Type B pancreatic cell (in vitro differentiated cells): Measurements from ENCODE around the gene BCL6. TPM values are rescaled to one million over a fixed set of nuclear protein-coding genes. Genes with fewer than 3 reads are reported as not detected.

Source experiments
- DNase-seq: peaks from one replicate; pipeline ENCODE4 v3.0.0; 2021; ENCODE audit warnings: mixed read lengths; ENCODE audit not compliant: unreplicated experiment; ENCODE audit errors: extremely low spot score
- H3K27ac Mint-ChIP-seq: 2 replicates; pipeline ENCODE4 v1.8.0; 2021; ENCODE audit warnings: mild to moderate bottlenecking, mixed read lengths
- H3K27me3 Mint-ChIP-seq: 2 replicates; pipeline ENCODE4 v1.8.0; 2021; ENCODE audit warnings: mixed read lengths
- H3K36me3 Mint-ChIP-seq: 2 replicates; pipeline ENCODE4 v1.8.0; 2021; ENCODE audit warnings: mixed read lengths
- H3K4me1 Mint-ChIP-seq: one replicate; pipeline ENCODE4 v1.8.0; 2021; ENCODE audit warnings: mixed read lengths; ENCODE audit not compliant: unreplicated experiment
- H3K4me3 Mint-ChIP-seq: 2 replicates; pipeline ENCODE4 v1.8.0; 2021; ENCODE audit warnings: mild to moderate bottlenecking, mixed read lengths
- H3K9me3 Mint-ChIP-seq: 2 replicates; pipeline ENCODE4 v1.8.0; 2021; ENCODE audit warnings: mixed read lengths
- total RNA-seq: library from RNA; stranded (reverse); gene quantifications from 2 replicates; pipeline ENCODE4 v1.2.1, GENCODE V29; 2021; ENCODE audit warnings: low replicate concordance
- TF ChIP-seq, protein P1 (sequence below): fragments of 200-600 bp; sonication (generic); conservative IDR thresholded peaks from 2 replicates; pipeline ENCODE4 v1.5.0; 2021; ENCODE audit warnings: antibody characterized with exemption, mild to moderate bottlenecking

The BCL6 gene
- total RNA-seq, 1 donor from 2014 or later = 27.3 TPM

DNA sequence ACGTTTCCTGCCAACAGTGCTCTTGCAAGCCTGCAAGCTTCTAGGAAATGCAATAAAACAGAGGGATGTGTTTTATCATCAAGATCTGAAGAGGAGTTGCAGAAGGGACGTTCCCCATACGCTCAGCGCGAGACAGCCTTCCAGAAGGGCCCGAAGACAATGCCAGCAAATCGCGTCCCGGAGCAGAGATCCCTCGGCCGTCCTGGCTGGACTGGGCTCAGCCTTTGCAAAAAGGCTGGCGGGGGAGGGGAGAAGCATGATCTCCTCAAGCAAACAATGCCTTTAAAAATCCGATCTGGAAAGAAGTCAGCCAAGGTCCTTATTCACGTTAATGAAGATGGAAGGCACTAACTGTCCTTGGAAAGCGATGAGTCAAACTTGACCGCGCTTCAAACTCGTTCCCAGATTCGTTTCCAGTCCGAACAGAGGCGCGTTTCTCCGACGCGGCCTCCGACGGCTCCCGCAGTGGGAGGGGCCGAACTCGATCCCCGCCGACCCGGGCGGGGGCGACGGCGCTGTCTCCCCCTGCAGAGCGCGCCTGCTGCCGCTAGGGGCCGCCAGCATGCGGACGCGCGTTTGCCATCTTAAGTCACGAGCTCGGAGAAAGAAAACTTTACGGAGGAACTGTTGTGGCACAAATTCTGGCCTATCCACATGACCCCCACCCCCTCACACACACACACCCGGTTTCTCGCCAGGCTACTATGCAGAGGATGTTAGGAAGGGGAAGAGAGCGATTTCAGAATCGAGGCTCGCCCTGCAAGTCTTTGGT is 5.5 kb downstream of the BCL6 start:
- H3K27ac Mint-ChIP-seq = peak overlapping the region; percentile 87
- peak overlapping the region; percentile 97 for H3K4me3 Mint-ChIP-seq
- H3K4me1 Mint-ChIP-seq = peaks cover 31% of the 10 kb centered on the region
- DNase-seq = peak; percentile 91
- H3K9me3 Mint-ChIP-seq = no peaks in the 10 kb centered on the region
- TF ChIP-seq, protein P1, sequence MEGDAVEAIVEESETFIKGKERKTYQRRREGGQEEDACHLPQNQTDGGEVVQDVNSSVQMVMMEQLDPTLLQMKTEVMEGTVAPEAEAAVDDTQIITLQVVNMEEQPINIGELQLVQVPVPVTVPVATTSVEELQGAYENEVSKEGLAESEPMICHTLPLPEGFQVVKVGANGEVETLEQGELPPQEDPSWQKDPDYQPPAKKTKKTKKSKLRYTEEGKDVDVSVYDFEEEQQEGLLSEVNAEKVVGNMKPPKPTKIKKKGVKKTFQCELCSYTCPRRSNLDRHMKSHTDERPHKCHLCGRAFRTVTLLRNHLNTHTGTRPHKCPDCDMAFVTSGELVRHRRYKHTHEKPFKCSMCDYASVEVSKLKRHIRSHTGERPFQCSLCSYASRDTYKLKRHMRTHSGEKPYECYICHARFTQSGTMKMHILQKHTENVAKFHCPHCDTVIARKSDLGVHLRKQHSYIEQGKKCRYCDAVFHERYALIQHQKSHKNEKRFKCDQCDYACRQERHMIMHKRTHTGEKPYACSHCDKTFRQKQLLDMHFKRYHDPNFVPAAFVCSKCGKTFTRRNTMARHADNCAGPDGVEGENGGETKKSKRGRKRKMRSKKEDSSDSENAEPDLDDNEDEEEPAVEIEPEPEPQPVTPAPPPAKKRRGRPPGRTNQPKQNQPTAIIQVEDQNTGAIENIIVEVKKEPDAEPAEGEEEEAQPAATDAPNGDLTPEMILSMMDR = peak; percentile 96
- peaks cover 7% of the 10 kb centered on the region for H3K36me3 Mint-ChIP-seq
- peaks cover 5% of the 10 kb centered on the region for H3K27me3 Mint-ChIP-seq

DNA sequence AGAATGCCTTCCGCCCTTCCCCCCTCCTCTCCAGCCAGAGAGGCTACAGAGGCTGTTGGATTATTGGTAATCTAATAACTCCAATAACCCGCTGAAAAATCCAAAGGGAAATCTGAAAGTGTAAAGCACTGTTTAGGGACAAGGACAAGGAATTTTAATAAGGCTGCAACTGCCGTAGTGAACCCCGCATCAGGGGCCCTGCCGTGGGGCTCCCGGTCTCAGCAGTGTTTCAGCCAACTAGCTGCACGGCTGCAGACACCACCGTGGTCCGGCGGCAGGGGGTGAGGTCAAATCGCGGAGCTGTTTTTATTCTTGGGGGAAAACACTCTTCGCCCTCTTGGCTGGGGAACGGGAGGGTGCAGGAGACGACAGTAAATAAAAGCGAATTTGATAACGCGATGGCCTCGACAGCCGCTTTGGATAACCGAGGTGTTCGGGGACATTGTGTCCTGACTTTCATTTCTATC is 6.1 kb downstream of the BCL6 start:
- TF ChIP-seq, protein P1 = no peak
- H3K4me3 Mint-ChIP-seq = peak overlapping the region; percentile 97
- no peak for DNase-seq
- peaks cover 7% of the 10 kb centered on the region for H3K36me3 Mint-ChIP-seq
- H3K4me1 Mint-ChIP-seq = peaks cover 31% of the 10 kb centered on the region
- peak overlapping the region; percentile 87 for H3K27ac Mint-ChIP-seq
- H3K27me3 Mint-ChIP-seq = peaks cover 5% of the 10 kb centered on the region
- no peaks in the 10 kb centered on the region for H3K9me3 Mint-ChIP-seq

DNA sequence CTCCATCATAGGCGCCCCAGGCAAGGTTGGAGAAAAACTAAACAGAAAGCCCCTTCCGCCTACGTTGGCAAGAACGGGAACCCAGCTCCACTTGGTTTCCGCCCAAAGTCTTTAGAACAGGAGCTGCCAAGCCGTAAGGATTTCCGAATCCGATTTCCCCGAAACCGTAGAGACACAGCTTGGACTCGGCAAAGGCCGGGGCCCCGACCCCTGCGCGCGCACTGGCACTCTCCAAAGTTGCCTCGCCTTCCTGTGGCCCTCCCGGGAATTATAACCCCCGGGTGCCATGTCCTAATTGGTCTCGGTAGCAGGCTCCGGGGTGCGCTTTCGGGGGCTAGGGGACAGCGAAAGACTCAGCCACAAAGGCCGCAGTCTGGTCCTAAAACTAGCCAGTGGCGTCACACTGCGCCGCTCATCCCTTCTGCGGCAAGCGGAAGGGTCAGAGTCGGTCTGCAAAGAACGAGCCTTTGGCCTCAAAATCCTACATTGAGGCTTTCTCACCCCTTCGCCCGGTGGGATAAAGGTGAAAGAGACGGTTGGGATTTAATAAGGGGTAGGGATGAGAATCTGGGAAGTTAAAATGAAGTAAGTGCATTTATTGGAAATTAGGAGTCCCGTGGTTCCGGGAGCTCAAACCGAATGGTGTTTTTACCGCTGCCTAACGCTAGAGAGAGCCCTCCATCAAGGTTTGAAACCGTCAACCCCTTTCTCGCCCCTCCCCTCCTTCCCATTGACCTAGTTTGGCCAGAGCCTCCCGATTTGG is 6.8 kb downstream of the BCL6 start:
- Mint-ChIP-seq H3K4me3 (peak overlapping the region; percentile 97), H3K9me3 (no peaks in the 10 kb centered on the region), H3K4me1 (peaks cover 31% of the 10 kb centered on the region), H3K36me3 (peaks cover 7% of the 10 kb centered on the region), H3K27ac (peak overlapping the region; percentile 87), H3K27me3 (peaks cover 5% of the 10 kb centered on the region)
- TF ChIP-seq, protein P1 = peak; percentile 80
- no peak for DNase-seq

DNA sequence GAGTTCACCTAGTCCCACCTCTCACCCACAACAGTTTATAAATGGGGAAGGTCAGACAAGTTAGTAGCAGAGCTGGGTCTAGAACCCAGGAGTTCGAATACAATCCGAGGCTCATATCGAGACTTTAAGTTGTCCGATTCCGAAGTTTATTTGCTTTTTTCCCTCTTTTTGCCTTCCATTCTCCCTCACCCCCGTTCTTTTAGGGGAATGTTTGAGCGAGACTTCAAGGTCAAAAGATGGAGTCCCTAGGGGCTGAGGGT is 7.3 kb downstream of the BCL6 start:
- Mint-ChIP-seq H3K4me1 (peaks cover 31% of the 10 kb centered on the region), H3K36me3 (peaks cover 10% of the 10 kb centered on the region), H3K27me3 (peaks cover 5% of the 10 kb centered on the region), H3K4me3 (peak overlapping the region; percentile 97), H3K27ac (peak overlapping the region; percentile 87), H3K9me3 (no peaks in the 10 kb centered on the region)
- TF ChIP-seq, protein P1 = no peak
- no peak for DNase-seq

DNA sequence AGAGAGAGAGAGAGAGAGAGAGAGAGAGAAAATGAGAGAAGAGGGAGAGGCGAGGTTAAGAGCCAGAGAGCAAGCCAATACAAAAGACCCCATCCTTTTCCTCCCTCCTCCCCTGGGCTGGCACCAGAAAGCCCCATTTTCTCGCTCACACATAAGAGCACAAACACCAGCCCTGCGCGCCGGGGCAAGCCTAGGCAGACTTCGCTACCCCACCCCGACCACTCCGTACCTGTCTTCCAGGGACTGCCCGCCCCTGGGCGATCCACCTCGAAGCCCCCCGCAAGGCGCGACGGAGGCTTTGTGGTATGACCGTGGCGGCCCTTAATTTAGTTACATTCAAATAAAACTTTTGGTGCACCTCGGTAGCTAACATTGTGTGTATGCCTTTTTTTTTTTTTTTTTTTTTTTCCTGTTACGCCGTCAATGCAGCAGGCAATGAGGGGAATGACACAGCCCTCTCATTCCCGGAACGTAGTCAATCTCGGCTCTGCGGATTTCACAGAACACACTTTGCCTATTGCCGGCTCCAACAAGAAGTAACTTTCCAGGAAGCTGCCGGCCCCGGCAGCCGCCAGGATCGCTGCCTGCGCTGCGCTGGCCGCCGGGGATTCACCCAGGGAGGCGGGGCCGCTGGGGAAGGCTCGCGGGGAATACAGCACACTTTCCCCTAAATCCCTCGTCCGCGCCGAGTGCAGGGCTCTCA is 7.7 kb downstream of the BCL6 start:
- Mint-ChIP-seq H3K4me1 (peaks cover 31% of the 10 kb centered on the region), H3K4me3 (peak overlapping the region; percentile 97), H3K27me3 (peaks cover 5% of the 10 kb centered on the region), H3K36me3 (peaks cover 14% of the 10 kb centered on the region), H3K27ac (peak overlapping the region; percentile 87), H3K9me3 (no peaks in the 10 kb centered on the region)
- no peak for DNase-seq
- TF ChIP-seq, protein P1 = peak; percentile 46
